Peyer's patch (tissue), 4 donors: ENCODE measurements around the gene FAM222A.

ENCODE experiments used
- POLR2A ChIP-seq, 2 donors: fragments of 450-650 bp; IDR thresholded peaks; one replicate each; pipeline ENCODE4 v1.5.1; 2017; ENCODE audit warnings: antibody characterized with exemption in 2 of 2, mild to moderate bottlenecking in 2 of 2, moderate library complexity in 2 of 2
- TF ChIP-seq, protein P1 (sequence below), 6 experiments: fragments of 450-650 bp in 4 of 6; fragments of 200-600 bp in 2 of 6; sonication (generic) in 1 of 6; IDR thresholded peaks; one replicate each; pipeline ENCODE4 v1.5.1; 2017 to 2019; ENCODE audit warnings: antibody characterized with exemption in 6 of 6, mild to moderate bottlenecking in 3 of 6, moderate library complexity in 1 of 6

DNA sequence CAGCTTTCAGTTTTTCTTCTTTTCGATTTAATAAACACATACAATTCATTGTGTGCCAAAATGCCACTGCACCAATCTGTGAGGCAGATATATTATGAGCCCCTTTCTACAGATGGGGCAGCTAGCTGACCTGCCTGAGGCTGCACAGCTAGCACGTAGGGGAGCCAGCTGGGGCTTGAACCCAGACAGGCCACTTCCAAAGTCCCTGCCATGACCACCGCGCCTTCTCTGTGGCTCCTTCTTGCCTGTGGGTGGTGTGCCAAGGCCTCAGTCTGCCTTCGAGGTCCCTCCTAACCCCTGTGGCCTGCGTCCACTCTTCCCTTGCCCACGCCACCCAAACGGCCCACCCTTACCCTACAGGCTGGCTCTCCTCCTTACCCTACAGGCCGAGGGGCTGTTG is 16.2 kb downstream of the FAM222A start:
- TF ChIP-seq, protein P1, sequence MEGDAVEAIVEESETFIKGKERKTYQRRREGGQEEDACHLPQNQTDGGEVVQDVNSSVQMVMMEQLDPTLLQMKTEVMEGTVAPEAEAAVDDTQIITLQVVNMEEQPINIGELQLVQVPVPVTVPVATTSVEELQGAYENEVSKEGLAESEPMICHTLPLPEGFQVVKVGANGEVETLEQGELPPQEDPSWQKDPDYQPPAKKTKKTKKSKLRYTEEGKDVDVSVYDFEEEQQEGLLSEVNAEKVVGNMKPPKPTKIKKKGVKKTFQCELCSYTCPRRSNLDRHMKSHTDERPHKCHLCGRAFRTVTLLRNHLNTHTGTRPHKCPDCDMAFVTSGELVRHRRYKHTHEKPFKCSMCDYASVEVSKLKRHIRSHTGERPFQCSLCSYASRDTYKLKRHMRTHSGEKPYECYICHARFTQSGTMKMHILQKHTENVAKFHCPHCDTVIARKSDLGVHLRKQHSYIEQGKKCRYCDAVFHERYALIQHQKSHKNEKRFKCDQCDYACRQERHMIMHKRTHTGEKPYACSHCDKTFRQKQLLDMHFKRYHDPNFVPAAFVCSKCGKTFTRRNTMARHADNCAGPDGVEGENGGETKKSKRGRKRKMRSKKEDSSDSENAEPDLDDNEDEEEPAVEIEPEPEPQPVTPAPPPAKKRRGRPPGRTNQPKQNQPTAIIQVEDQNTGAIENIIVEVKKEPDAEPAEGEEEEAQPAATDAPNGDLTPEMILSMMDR (IDR thresholded peaks at IDR 0.05), result no peak
- TF ChIP-seq POLR2A (IDR thresholded peaks at IDR 0.05), result no peak
